Spleen (tissue), 11 donors: ENCODE measurements around the gene TRIM33. TPM values are rescaled to one million over a fixed set of nuclear protein-coding genes. Genes with fewer than 3 reads are reported as not detected.

Source experiments
- DNase-seq: peaks from one replicate; pipeline ENCODE4 v3.0.0-alpha.2; 2020
- H3K27ac ChIP-seq, 8 donors: fragments of 200-600 bp; sonication (generic) in 7 of 8; 1 replicate in 4 of 8; 2 replicates in 4 of 8; pipeline versions ENCODE4 v1.5.0 to v1.8.0; 2016 to 2021; ENCODE audit warnings: inconsistent platforms in 4 of 8, mild to moderate bottlenecking in 4 of 8, moderate library complexity in 1 of 8
- H3K27me3 ChIP-seq, 7 donors: fragments of 200-600 bp; sonication (generic) in 6 of 7; replicated peaks in 1 of 7; 1 replicate in 4 of 7; 2 replicates in 3 of 7; pipeline versions ENCODE4 v1.5.0 to v1.8.0; 2016 to 2021; ENCODE audit warnings: inconsistent platforms in 3 of 7, mild to moderate bottlenecking in 1 of 7
- H3K36me3 ChIP-seq, 6 donors: fragments of 200-600 bp; sonication (generic) in 5 of 6; 1 replicate in 4 of 6; 2 replicates in 2 of 6; pipeline versions ENCODE4 v1.5.0 to v1.8.0; 2016 to 2021; ENCODE audit warnings: inconsistent platforms in 2 of 6
- H3K4me1 ChIP-seq, 6 donors: fragments of 200-600 bp; sonication (generic) in 5 of 6; 1 replicate in 3 of 6; 2 replicates in 3 of 6; pipeline versions ENCODE4 v1.5.0 to v1.8.0; 2016 to 2021; ENCODE audit warnings: inconsistent platforms in 3 of 6
- H3K4me3 ChIP-seq, 8 donors: fragments of 200-600 bp; sonication (generic) in 7 of 8; 1 replicate in 4 of 8; 2 replicates in 4 of 8; pipeline versions ENCODE4 v1.5.0 to v1.8.0; 2016 to 2021; ENCODE audit warnings: inconsistent platforms in 4 of 8, mild to moderate bottlenecking in 4 of 8, moderate library complexity in 2 of 8
- H3K9me3 ChIP-seq, 8 donors: fragments of 200-600 bp; sonication (generic) in 7 of 8; 1 replicate in 4 of 8; 2 replicates in 4 of 8; pipeline versions ENCODE4 v1.5.0 to v1.8.0; 2016 to 2021; ENCODE audit warnings: inconsistent platforms in 4 of 8
- POLR2A ChIP-seq, 3 donors: fragments of 450-650 bp; IDR thresholded peaks; one replicate each; pipeline ENCODE4 v1.5.1; 2017; ENCODE audit warnings: antibody characterized with exemption in 3 of 3, mild to moderate bottlenecking in 1 of 3
- POLR2AphosphoS5 ChIP-seq, 3 donors: sonication (generic); formaldehyde crosslinking; IDR thresholded peaks; one replicate each; pipeline ENCODE4 v1.5.1; 2017; ENCODE audit warnings: antibody characterized with exemption in 3 of 3
- WGBS, 5 donors: extraction: QIAGEN DNeasy Blood & Tissue Kit in 3 of 5; methylation state at CpG; one replicate each; pipeline versions ENCODE4 v1.1.5 to v1.1.7; 2013 to 2018; 5-methylcytosine and 5-hydroxymethylcytosine counted together
- intact Hi-C: fragments of 100-400 bp; cut with DNase I; formaldehyde crosslinking; loops from one replicate; pipeline ENCODE4 v1.15.0; 2023; ENCODE audit warnings: low total_unique reads
- polyA plus RNA-seq, 3 donors: library from polyadenylated mRNA; stranded (reverse); fragments of 200-250 nt; gene quantifications; one replicate each; pipeline ENCODE4 v1.2.1, GENCODE V29; 2013
- total RNA-seq, 7 donors: library from RNA; depleted of rRNA in 3 of 7; stranded (reverse); fragments of >200 nt in 3 of 7; fragmentation: NEBNext Ultra II Directional in 4 of 7; extraction: Animal tissue kit (Norgen Biotek cat#: 25700) in 4 of 7; gene quantifications; one replicate each; pipeline versions ENCODE4 v1.1.0 to v1.2.1, GENCODE V29; 2016 to 2021
- TF ChIP-seq, protein P1 (sequence below), 11 experiments: fragments of 200-600 bp in 7 of 11; fragments of 450-650 bp in 4 of 11; sonication (generic) in 4 of 11; IDR thresholded peaks in 8 of 11; conservative IDR thresholded peaks in 3 of 11; 1 replicate in 7 of 11; 2 replicates in 4 of 11; pipeline versions ENCODE4 v1.4.0 to v1.8.0; 2016 to 2021; ENCODE audit warnings: antibody characterized with exemption in 11 of 11, inconsistent platforms in 4 of 11, mild to moderate bottlenecking in 1 of 11
- donor health status: healthy with polysubstance abuse.
- donor health status: DM: no; HTN: no; CAD: no; lungs with moderate emphysema.
- donor health status: DM: no; HTN: no; CAD: no.
- donor health status: Bipolar disorder and iron deficiency.
- donor health status: healthy.
- donor health status: DM: no; HTN: no; CAD: no.
- donor health status: DM: yes; HTN: yes; CAD: no.

The TRIM33 gene
- total and polyA plus RNA-seq, 10 donors, result 8.9 to 59.4 (median 42.2) TPM

DNA sequence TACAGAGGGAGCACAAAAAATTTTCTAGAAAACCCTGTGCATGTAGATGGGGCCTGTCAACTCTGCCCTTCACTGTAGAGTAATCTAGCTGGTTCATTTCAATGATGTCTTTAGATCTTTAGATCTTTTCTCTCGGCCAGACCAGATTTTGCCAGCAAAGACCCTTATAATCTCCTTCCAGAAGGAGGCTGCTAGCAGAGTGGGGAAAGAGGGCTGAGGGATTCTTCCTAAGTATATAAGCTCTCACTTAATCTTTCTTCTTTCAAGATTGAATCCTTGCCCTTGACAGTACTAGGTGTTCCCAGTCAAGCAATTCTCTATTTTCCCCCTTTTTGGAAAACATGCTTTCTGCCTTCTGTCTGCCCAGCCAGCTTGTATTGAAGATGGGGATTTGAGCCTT is 36.1 kb upstream of the TRIM33 start:
- H3K4me3 ChIP-seq, result no peak overlapping the region
- WGBS, 5 donors, result 81 to 96% (median 91%) methylated on average over 1 of the region's 1 CpG
- no peaks in the 10 kb centered on the region for H3K36me3 ChIP-seq
- H3K27me3 ChIP-seq, result no peaks in the 10 kb centered on the region
- no peaks in the 10 kb centered on the region for H3K4me1 ChIP-seq
- TF ChIP-seq POLR2AphosphoS5 (IDR thresholded peaks at IDR 0.05) (no peak), POLR2A (IDR thresholded peaks at IDR 0.05) (no peak)
- TF ChIP-seq, protein P1, sequence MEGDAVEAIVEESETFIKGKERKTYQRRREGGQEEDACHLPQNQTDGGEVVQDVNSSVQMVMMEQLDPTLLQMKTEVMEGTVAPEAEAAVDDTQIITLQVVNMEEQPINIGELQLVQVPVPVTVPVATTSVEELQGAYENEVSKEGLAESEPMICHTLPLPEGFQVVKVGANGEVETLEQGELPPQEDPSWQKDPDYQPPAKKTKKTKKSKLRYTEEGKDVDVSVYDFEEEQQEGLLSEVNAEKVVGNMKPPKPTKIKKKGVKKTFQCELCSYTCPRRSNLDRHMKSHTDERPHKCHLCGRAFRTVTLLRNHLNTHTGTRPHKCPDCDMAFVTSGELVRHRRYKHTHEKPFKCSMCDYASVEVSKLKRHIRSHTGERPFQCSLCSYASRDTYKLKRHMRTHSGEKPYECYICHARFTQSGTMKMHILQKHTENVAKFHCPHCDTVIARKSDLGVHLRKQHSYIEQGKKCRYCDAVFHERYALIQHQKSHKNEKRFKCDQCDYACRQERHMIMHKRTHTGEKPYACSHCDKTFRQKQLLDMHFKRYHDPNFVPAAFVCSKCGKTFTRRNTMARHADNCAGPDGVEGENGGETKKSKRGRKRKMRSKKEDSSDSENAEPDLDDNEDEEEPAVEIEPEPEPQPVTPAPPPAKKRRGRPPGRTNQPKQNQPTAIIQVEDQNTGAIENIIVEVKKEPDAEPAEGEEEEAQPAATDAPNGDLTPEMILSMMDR (IDR thresholded peaks at IDR 0.05 in 8 of 11, conservative IDR thresholded peaks at IDR 0.05 in 3 of 11), result no peak
- no peak overlapping the region for H3K27ac ChIP-seq
- no peaks in the 10 kb centered on the region for H3K9me3 ChIP-seq
- intact Hi-C loops, result no loop called here
- DNase-seq, result no peak

DNA sequence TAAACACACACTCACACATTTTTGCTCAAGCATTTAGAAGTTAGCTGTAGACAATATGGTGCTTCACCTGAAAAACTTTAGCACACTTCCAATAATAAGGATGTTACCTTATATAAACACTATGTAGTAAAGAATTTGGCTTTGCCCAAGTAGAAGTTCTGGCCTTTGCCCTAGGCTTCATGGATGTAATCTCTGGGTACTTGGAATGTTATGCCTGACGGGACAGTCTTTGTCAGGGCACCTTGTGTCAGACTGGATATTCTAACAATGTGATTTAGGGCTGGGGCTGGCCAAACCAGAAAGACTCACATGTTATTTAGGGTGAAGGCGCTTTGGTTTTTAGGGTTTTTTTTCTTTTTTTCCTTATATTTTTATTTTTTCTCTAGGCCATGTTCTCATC is 34.8 kb upstream of the TRIM33 start:
- WGBS, 5 donors, result 80 to 96% (median 94%) methylated on average over 2 of the region's 2 CpGs
- intact Hi-C loops, result no loop called here
- DNase-seq, result no peak
- H3K9me3 ChIP-seq, result no peaks in the 10 kb centered on the region
- H3K4me3 ChIP-seq, result no peak overlapping the region
- H3K4me1 ChIP-seq, result no peaks in the 10 kb centered on the region
- no peaks in the 10 kb centered on the region for H3K27me3 ChIP-seq
- no peak overlapping the region for H3K27ac ChIP-seq
- H3K36me3 ChIP-seq, result no peaks in the 10 kb centered on the region
- TF ChIP-seq, protein P1 (IDR thresholded peaks at IDR 0.05 in 8 of 11, conservative IDR thresholded peaks at IDR 0.05 in 3 of 11), result no peak
- no peak for TF ChIP-seq POLR2AphosphoS5 (IDR thresholded peaks at IDR 0.05)
- TF ChIP-seq POLR2A (IDR thresholded peaks at IDR 0.05), result no peak

DNA sequence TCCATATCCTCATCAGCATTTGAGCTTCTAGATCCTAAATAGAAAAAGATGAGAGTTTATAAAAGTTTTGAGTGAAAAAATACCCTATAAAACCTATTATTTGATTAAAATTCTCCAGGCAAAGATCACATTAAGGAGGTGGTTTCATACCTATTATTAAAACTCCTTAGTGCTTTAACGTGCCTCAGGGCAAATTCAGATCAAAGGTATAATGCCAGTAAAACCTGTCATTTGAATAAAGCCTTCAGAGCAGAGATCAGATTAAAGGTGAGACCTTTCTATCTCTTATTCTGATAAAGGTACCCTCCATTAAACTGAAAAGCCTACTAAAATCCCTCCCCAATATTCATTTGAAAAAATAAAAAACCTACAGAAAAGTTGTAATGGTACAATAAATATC is 34.3 kb upstream of the TRIM33 start:
- Histone ChIP-seq H3K36me3 (no peaks in the 10 kb centered on the region), H3K27me3 (no peaks in the 10 kb centered on the region), H3K9me3 (no peaks in the 10 kb centered on the region), H3K27ac (no peak overlapping the region), H3K4me3 (no peak overlapping the region), H3K4me1 (no peaks in the 10 kb centered on the region)
- TF ChIP-seq, protein P1 (IDR thresholded peaks at IDR 0.05 in 8 of 11, conservative IDR thresholded peaks at IDR 0.05 in 3 of 11), result no peak
- TF ChIP-seq POLR2A (IDR thresholded peaks at IDR 0.05) (no peak), POLR2AphosphoS5 (IDR thresholded peaks at IDR 0.05) (no peak)
- intact Hi-C loops, result no loop called here
- whole genome bisulfite sequencing, 5 donors, result 57 to 87% (median 77%) methylated on average over 1 of the region's 1 CpG
- no peak for DNase-seq

DNA sequence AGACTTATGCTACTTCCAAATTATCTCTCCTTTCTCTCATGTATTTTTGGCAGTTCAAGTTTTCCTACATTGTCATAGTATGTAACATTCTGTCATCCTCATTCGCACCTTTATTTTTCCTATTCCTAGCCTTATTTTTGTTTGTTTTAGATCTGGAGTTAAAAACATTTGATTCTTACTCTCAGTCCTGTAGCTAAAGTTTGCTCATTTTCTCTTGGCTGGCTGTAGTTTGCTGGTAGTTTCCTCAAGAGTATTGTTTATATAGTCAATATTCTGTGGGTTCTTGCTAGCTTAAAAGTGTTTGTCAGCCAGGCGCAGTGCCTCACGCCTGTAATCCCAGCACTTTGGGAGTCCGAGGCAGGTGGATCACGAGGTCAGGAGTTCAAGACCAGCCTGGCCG is 29.8 kb upstream of the TRIM33 start:
- Histone ChIP-seq H3K36me3 (no peaks in the 10 kb centered on the region), H3K9me3 (no peaks in the 10 kb centered on the region), H3K27ac (no peak overlapping the region), H3K4me1 (no peaks in the 10 kb centered on the region), H3K4me3 (no peak overlapping the region), H3K27me3 (no peaks in the 10 kb centered on the region)
- intact Hi-C loops, result no loop called here
- 64 to 91% (median 82%) methylated on average over 6 of the region's 6 CpGs for WGBS, 5 donors
- no peak for DNase-seq
- TF ChIP-seq POLR2AphosphoS5 (IDR thresholded peaks at IDR 0.05), result no peak
- TF ChIP-seq, protein P1 (IDR thresholded peaks at IDR 0.05 in 8 of 11, conservative IDR thresholded peaks at IDR 0.05 in 3 of 11), result no peak
